GM21447 (cell line): ENCODE results near the gene CDH1.

Experiments used
- ATAC-seq: cut with Tn5 transposase; IDR thresholded peaks from one replicate; pipeline ENCODE4 v1.9.1; 2021; ENCODE audit not compliant: unreplicated experiment

CDH1 gene

DNA sequence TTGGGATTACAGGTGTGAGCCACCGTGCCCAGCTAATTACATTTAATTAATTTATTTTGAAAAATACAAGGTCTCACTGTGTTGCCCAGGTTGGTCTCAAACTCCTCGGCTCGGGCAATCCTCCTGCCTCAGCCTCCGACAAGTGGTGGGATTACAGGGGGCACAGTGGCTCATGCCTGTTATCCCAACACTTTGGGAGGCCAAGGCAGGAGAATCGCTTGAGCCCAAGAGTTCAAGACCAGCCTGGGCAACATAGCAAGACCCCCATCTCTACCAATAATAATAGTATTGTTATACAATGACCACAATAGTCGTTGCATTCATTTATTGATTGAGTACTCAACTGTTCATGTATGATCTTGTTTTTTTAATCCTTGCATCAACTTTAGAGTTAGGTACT, 22.0 kb downstream of the CDH1 start:
- ATAC-seq: no peak

- ATAC-seq: peak; percentile 60
Measured at GRCh38 chr16:68760671-68761275, 23.7 kb downstream of the CDH1 start.

DNA sequence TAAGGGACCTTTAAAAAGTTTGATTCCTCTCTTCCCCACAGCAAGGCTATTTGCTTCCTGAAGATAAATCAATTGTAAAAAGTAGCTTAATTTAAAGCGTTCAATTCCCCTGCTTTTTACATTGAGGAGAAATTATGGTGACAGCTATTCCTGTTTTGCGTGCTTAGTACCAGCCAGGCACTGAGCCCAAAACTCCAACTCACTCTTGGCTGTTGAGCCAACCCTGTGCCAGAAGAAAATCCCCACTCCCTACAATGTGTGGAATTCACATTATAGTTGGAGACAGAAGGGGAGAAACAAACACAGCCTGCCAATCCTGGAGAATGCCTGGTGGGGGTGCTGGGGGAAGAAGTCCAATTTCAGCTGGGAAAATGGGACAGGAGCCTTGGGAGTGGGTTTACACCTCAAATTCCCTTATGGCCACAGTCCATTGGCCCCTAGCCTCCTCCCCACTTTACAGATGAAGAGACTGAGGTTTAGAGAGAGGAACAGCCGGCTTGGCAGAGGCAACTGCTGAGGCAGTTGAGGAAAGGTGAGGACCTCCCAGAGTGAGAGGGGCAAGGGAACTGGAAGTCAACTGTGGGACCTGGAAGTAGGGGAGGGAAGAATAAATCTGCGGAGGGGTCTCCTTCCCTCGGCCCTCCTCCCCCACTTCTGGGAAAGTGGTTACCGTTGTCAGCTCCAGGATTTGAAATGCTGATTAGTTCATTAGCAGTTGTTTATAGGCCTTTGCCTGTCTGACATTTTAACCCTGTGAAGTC, 26.1 kb downstream of the CDH1 start:
- no peak for ATAC-seq

DNA sequence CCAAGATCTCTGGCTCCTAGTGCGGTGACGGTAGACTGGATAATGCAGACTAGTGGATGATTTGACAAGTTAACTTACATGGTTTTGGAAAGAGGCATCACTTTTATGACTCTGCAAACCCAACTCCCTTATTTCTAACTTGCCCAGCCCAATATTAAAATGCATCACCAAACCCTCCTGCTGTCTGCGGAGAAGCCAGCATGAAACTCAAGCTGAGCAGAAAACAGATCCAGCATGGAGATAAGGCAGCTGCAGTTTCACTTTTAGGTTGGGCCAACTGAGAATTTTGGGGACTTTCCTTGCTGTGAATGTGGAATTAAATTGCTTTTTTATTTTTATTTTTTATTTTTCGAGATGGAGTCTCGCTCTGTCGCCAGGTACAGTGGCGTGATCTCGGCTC, 27.8 kb downstream of the CDH1 start:
- no peak for ATAC-seq

DNA sequence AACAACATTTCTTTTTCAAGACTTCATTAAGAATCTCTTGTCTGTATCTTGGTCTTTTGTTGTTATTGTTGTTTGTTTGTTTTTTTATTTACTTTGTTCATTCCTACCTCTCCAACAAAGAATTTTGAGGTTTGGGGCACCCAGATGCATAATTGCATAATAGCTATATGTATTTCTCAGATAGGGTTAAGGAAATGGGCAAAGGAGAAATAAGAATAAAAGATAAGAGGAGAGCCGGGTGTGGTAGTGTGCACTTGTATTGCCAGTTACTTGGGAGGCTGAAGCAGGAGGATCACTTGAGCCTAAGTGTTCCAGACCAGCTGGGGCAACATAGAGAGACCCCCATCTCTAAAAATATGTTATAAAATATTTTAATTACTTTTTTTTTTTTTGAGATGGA, 30.5 kb downstream of the CDH1 start:
- no peak for ATAC-seq

- ATAC-seq: no peak
Measured at GRCh38 chr16:68768175-68768574, 31.1 kb downstream of the CDH1 start.

DNA sequence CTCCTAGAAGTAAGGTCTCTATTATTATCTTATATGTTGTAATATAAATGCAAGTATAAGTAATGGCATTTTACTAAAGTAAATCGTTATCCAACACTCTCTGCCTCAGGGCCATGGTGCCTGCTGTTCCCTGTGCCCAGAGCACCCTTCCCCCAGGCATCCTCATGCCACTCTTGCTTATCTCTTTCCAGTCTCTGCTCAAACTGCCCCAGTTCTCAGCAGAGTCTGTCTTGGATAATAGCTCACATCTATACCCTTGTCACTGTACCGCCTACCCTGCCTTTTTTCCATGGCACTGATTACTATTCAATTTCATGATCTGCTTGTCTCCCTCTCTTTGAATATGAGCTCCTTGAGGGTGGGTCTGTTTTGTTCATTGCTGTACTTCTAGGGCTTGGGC, 31.7 kb downstream of the CDH1 start:
- no peak for ATAC-seq

DNA sequence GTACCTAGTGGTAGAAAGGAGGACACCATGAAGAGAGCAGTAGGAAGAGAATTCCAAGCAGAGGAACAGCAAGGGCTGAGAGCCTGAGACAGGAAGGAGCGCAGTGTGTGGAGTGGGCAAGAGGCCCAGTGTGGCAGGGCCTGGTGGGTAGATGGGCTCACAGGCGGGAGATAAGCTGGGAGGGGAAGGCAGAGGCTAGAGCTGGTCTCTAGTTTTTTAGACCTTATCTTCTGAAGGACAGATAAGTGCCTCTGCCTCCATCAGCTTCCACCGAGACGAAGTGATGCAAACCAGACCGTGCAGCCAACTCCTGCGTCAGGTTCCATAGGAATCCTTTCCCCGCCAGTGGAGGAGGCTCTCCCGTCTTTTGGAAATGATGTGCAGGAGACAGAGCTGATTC, 33.6 kb downstream of the CDH1 start:
- no peak for ATAC-seq

DNA sequence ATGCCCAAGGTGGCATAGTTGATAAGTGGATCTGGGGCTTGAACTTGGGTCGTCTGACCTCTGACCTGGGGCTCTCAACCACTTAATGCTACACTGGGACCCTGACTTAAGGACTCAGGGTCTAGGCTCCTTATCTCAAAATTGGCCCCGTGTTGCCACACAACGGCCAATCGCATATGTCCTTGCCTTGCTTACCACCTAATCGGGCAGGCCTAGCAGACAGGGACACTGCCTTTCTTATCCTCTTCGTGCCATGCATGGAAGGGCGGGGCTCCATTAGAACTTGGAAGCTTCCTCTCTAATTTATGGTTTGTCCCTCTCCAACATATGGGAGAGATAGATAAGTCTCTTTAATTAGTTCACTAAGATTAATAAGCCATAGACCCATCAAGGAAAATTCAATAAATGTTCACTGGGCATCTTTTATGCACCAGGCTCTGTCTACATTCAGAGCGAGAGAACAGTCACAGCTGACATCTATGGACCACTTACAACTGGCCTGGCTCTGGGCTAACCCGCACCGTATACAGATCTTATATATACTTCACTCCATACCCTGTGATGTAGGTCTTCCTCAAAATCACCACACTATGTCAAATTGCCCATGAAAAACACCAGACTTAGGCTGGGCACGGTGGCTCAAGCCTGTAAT, 35.1 kb downstream of the CDH1 start:
- ATAC-seq: no peak

- ATAC-seq: no peak
Measured at GRCh38 chr16:68772871-68773270, 35.8 kb downstream of the CDH1 start.

DNA sequence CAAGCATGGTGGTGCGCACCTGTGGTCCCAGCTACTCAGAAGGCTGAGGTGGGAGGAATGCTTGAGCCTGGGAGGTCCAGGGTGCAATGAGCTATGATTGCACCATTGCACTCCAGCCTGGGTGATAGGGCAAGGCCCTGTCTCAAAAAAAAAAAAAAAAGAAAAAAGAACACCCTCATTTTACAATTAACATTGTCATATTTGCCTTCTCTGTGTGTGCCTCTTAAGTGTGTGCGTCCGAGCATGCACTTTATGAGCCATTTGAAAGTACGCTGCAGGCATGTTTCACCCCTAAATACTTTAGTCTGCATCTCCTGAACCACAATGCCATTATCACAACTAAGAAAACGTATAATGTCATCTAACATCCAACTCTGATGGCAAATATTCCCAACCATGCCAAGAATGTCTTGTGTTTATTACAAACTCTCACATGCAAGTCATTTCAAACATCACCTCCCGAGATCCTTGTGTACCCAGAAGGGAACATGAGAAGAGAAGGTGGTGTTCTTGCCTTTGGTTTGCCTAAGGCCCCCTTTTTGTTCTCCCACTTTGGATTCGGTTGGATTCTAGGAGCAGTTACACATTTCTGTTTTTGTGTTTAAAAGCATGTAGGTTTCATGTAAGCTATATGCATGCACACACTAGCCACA, 38.0 kb downstream of the CDH1 start:
- ATAC-seq: no peak

GRCh38 chr16:68776821-68777485, 39.9 kb downstream of the CDH1 start:
- ATAC-seq: peak; percentile 84

DNA sequence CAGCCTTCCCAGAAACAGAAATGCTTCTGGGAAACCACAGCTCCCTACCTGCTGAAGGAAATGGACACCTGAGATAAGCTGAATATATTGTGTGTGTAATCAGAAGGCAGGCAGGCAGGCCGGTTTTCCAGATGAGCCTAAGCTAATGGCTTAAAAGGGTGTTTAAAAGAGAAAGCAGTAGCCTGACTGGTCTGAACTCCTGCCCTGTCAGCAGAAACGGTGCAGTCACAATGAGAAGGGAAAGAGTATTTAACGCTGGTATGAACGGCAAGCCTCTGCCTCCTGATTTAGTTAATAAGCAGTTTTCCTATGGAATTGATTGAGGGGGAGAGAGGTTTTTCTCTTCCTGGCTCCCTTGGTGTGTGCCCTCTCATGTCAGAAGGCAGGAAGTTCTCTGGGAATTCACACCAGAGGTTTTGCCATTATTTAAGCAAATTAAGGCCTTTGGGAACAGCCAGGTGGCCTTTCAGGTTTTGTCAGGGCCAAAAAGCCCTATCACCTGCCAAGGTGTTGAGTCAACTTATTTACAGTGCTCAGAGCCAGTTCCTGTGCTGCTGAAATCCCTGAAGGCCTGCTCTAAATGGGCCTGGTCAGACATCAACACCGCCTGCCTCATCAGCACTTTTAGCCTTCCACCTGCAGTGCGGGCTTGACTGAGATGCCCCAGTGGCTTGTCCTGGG, 41.6 kb downstream of the CDH1 start:
- ATAC-seq: no peak

- no peak for ATAC-seq
Measured at GRCh38 chr16:68779891-68780290, 42.8 kb downstream of the CDH1 start.

DNA sequence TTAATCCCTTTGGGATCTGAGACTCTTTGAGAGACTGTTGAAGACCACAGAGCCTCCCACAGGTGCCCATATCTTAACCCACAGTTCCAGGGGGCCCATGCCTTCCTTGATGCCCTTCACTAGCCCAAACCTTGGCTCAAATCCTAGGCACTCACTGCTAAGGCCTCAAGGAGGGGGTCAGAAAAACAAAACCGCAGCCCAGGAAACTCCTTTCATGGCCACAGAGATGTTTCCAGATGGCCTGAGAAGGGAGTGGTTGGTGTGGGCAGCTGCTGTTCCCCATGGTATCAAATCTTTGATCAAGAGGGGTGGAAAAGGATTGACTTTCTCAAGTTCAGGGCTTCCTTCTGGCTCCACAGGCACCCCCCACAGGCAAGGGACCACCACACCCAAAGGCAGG, 44.7 kb downstream of the CDH1 start:
- no peak for ATAC-seq

DNA sequence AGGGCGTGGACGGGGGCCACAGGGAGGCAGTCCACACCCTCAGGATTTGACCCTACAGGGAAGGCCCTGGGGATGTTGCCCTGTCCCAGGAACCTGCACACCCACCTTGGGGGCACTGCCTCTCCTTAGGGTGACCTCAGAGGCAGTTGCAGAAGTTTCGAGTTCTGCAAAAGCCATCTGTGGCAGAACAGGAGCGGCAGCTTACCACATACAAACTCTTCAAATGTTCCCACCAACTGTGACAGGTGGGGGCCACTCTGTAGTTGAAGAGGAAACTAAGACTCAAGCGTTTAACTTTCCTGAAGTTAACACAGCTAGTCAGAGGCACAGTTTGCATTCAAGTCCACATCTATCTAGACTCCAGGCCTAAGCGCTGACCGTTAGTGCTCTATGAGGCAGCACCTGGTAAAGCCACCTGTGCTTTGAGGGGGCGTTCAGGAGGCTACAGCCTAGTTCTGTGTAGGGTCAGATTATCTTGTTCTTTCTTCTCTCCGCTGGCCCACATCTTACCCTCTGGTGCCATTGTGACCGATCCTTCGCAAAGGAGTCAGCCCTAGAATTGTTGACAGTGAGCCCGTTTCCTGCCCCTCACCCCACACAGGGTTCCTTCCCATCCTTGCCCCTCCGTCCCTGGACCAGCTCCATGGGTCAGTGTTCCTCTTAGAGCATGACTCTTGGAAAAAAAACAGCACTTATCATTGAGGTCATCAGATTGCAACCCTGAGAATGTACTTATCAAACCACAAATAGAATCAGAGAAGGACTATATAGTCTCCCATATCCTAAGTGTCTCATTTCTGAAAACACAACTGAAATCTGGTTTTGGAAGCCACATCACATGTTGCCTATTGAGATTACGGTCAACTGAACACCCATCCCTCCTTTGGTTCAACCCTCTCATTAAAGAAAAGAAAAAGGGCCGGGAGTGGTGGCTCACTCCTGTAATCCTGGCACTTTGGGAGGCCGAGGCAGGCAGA, 45.4 kb downstream of the CDH1 start:
- peak; percentile 67 for ATAC-seq

DNA sequence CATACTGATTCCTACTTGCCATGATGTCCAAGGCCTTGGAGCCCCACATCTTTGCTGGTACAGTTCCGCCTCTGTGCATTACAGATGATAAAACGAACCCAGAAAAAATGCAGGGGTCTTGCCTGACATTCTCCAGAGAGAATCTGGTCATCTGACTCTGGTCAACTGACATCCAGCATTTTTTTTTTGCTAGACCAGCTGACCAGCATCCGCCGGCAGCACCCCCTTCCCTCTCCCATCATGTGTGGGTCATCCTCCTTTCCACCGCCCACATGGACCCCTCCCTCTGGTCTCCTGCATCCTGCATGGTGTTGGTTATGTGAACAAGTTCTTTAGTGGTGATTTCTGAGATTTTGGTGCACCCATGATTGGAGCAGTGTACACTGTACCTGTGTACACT, 47.1 kb downstream of the CDH1 start:
- ATAC-seq: no peak

DNA sequence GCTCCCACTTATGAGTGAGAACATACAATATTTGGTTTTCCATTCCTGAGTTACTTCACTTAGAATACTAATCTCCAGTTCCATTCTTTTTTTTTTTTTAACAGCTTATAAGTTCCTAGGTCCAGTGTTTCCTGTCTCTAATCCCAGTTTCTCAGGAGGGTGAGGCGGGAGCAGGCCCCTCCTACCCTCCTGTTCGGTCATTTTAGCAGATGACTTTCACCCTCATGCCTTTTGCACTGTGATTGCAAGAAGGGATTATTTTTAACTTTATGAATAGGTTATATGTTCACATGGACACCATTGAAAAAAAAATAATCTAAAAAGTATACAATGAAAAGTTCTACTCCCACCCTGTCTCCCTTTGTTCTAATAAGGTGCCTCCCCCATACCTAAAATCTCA, 47.6 kb downstream of the CDH1 start:
- ATAC-seq: no peak

DNA sequence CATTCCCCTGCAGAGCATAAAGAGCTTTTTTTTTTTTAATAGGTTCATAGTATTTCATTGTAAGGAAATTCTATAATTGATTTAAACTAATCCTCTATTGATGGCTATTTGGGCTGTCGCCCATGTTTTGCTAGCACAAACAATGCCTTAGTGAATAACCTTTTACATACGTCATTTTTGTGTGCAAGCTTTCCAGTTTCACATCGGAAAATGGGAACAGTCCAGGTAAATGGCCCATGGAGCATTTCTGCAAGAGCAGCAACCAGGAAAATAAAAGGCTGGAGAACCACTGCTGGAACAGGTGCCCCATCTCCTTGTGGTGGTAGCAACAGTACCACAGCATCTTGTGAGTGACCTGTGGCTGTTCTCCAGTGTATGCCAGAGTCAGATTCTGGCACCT, 48.6 kb downstream of the CDH1 start:
- ATAC-seq: no peak
